Frontal cortex (tissue), 4 donors: ENCODE results near the gene INCENP. TPM values are rescaled to one million over a fixed set of nuclear protein-coding genes. Genes with fewer than 3 reads are reported as not detected.

Experiments used
- DNase-seq, 2 donors: peaks; one replicate each; pipeline ENCODE4 v3.0.0; 2012; ENCODE audit warnings: low spot score in 2 of 2
- FAIRE-seq: peaks from 2 replicates; lab custom pipeline; 2012; peaks lifted over from hg19 to GRCh38; lab: Jason Lieb, UNC
- total RNA-seq: library from RNA; depleted of rRNA; stranded (reverse); fragments of >200 nt; gene quantifications from one replicate; pipeline ENCODE4 v1.2.3, GENCODE V29; 2014
- donor health status: control.
- donor health status: control.
- donor health status: control.

INCENP gene
- total RNA-seq, 1 donor from 2014 or later = 22.0 TPM

DNA sequence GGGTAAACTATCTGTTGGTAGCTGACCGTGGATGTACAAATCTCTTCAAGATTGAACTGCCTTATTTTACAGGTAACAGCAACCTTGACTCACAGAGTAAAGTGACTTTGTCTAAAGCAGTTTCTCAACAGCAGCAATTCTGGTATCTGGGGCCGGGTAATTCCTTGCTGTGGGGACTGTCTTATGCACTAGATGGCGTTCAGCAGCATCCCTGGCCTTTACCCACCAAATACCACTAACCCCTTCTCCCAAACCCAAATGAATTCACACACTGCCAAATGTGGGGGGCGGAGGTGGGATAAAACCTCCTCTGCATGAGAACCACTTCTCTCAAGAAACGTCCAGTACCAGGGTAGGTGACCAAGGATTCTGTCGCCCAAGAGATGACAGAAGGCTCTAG, 1.7 kb upstream of the INCENP start:
- DNase-seq = no peak
- no peak for FAIRE-seq

DNA sequence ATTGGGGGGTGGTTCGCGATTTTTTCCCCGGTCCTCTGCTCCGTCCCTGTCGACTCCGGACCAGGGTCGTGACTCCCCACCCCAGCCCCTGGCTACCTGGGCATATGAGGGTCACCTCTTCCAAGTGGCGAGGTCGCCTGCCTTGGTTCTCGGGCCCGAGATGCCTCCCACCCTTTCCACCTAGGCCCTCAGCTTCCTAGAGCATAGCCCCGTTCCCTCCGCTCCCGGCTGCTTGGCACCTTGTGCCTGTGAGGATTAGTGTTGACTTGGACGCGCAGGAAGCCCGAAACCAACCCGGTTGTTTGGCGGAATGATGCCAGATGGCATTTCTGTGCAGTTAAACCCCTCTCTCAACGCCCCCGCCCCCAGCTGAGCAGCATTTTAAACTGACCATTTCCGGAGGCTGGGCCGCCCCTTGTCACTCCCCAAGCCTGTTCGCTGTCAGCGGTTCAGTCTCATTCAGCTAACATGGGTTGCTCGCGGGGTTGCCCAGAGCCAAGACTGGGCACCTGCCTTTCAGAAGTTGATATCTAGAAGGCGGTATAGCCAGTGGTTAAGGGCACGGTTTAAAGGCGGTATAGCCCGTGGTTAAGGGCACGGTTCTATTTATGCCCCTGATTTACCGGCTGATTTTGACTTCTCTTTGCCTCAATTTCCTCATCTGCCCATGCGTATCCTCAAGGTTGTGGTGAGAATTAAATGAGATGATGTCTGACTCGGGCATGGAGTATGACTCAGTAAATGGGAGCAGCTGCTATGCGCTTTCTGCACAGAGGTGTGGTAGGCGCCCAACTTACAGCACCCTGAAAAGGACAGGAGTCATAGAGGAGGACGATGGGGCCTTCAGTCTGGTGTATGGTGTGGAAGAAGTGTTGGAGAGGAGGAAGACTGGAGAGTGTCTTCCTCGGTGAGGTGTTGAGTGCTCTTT, 639 bp downstream of the INCENP start:
- FAIRE-seq (no peak), DNase-seq (peak in 1 of 2 donors; percentile 7)

DNA sequence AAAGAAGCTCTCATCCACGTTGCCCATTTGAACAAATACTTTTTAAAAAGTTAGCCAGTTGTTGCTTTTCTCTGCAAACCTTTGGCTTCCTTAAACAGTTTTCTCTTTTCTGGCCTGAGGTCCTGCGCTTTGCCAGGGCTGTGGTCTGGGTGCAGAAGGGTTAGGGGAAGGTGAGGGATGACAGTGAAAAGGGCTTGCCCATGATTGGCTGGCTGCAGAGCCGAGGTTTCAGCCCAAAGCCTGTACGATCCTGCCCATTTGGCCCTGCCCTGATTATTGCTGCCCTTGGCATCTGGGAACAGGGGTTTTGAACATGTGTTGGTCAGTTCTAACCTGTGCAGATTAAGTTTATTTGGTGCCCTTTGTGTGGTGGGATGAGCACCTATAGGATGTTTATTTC, 1.5 kb downstream of the INCENP start:
- DNase-seq (no peak), FAIRE-seq (no peak)

DNA sequence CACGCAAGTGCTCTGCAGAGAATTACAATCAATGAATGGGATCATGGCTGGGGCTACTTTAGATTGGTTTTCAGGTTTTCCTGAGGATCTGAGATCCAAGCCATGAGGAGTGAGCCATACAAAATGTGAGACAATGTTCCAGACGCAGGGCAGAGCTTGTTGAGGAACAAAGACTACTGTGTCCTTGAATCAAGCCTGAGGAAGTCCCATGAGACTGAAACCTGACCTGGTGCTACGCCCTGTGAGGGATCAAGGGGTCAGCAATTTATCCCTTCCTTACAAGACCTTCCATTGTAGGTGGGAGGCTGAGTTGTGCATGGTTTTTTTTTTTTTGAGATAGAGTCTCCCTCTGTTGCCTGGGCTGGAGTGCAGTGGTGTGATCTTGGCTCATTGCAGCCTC, 2.1 kb downstream of the INCENP start:
- FAIRE-seq = no peak

DNA sequence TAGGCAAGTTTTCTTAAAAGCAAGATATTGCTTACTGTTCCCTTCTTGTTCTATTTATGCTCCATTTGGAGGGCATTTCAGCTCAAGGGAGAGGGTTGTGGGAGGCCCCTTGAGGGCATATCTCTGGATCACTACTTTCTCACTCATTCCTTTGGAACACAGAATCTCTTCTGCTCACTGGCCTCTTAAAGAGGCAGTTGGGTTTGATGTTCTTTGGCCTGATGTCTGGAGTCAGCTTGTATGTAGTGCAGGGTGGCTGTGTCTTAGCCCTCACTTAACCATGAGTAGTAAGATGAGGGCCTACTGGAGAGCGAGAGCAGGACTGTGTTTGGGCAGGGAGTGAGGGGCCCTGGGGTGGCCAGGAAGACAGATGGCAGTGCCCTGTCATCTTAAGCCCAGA, 3.6 kb downstream of the INCENP start:
- DNase-seq (no peak), FAIRE-seq (no peak)

More for the DNA sequence above, 2.1 kb downstream of the INCENP start:
- DNase-seq = no peak

DNA sequence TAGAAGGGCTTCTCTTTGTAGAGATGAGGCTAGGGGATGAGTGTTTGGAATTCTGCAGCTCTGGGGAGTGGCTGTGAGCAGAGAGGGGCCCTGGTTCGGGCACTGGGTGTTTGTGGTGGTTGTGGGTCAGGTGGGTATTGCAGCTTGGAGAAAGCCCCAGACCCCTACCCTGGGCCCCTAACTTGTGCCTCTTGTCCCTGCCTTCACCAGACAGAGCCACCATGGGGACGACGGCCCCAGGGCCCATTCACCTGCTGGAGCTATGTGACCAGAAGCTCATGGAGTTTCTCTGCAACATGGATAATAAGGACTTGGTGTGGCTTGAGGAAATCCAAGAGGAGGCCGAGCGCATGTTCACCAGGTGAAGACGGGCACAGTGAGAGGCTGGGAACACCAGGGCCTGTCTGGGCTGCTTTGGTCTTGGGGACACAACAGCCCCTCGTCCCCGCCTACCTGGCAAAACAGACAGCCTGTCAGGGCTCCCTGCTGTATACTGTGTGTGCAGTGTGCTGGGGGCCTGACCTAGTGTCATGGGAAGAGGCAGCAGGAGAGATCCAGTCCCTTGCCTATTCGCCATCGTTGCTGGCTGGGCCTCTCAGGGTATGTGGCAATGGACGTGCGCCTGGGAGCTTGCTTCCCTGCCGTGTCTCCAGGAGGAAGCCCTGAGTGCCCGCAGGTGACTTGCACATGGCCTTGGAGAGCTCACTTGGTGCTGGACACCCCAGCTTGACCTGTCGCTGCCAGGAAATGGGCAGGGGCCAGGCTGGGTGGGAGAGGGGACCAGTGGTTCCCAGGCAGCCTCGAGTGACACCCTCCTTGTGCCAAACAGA, 4.3 kb downstream of the INCENP start:
- DNase-seq (no peak), FAIRE-seq (no peak)

DNA sequence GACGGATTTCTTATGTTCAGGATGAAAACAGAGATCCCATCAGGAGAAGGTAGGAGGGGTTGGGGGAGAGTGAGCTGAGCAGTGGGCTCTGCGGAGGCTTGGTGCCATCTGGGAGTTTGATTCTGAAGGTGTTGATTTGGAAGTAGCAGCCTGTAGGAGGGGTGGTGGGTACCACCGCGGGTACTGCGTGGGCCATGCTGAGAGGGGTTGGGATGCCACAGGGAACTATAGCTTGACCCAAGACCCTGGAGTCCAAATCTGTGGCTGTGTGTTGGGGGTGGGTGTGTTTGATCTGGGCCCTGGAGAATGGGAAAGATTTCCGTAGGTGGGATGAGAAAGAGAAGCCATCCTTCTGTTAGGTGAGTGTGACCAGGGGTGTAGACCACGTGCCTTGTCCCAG, 5.0 kb downstream of the INCENP start:
- DNase-seq (no peak), FAIRE-seq (no peak)

DNA sequence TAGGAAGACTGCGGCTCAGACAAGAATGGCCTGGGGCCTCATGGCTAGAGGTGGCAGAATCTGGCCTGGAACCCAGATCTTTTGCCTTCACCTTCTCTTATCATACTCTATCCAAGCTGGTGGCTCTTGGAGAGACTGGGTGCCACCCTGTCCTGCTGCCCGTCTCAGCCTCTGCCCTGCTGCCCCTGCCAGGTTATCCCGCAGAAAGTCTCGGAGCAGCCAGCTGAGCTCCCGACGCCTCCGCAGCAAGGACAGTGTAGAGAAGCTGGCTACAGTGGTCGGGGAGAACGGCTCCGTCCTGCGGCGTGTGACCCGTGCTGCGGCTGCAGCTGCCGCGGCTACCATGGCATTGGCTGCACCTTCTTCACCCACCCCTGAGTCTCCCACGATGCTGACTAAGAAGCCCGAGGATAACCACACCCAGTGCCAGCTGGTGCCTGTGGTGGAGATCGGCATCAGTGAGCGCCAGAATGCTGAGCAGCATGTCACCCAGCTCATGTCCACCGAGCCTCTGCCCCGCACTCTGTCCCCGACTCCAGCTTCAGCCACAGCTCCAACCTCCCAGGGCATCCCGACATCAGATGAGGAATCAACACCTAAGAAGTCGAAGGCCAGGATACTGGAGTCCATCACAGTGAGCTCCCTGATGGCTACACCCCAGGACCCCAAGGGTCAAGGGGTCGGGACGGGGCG, 5.9 kb downstream of the INCENP start:
- FAIRE-seq = no peak
- no peak for DNase-seq

DNA sequence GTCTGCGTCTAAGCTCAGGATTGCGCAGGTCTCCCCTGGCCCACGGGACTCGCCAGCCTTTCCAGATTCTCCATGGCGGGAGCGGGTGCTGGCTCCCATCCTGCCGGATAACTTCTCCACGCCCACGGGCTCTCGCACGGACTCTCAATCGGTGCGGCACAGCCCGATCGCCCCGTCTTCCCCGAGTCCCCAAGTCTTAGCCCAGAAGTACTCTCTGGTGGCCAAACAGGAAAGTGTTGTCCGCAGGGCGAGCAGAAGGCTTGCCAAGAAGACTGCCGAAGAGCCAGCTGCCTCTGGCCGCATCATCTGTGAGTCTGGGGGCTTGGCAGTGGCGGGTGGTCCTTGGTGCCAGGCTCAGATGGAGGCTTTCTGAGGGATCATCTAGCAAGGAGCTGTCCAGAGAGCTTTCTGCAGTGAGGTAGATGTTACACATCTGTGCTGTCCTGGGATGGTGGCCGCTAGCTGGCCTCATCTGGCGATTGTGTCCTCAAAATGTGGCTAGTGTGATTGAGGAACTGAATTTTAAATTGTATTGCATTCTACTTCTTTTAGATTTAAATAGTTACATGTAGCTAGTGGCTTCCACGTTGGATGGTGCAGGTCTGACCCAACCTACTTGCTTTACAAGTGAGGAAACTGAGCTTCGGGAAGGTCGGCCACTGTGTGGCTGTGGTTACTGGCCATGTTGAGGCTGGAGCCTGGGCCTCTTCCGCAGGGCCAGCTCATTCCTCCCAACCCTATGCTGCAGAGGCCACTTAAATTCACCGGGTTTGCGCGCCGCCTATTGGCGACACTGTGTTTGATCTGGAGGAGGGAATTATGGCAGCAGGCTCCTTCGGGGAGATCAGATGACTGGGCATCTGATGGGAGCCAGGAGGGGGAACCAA, 6.7 kb downstream of the INCENP start:
- DNase-seq (no peak), FAIRE-seq (no peak)

DNA sequence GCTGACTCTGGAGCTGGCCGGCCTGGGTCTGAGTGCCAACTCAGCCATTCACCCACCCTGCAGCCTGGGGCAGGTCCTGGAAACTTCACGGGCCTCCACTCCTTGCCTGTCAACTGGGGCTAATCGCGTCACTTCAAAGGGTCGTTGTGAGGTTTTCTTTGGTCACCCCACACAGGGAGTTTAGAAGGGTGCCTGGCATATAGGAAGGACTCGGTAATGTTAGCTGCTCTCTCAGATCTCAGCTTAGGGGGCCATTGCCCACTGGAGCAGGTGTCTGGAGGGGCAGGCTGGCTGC, 7.3 kb downstream of the INCENP start:
- FAIRE-seq = no peak
- no peak for DNase-seq

DNA sequence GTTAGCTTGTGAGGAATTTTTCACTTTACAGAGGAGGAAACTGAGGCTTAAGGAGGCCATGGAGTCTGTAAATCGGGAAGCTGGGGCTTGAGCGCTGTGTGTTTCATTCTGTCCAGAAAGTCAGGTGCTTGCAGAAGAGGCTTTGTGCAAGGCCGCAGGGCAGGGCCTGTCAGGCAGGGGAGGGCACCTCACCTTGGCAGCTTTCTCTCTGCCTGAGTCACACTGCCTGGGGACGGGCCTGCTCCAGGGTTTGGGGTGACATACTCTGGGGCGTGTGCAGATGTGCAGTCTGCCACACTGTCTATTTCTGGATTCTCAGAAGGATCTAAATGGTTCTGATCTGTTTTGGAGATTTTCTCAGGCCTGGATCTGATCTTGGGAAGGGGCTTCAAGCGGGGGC, 8.4 kb downstream of the INCENP start:
- FAIRE-seq = no peak

DNA sequence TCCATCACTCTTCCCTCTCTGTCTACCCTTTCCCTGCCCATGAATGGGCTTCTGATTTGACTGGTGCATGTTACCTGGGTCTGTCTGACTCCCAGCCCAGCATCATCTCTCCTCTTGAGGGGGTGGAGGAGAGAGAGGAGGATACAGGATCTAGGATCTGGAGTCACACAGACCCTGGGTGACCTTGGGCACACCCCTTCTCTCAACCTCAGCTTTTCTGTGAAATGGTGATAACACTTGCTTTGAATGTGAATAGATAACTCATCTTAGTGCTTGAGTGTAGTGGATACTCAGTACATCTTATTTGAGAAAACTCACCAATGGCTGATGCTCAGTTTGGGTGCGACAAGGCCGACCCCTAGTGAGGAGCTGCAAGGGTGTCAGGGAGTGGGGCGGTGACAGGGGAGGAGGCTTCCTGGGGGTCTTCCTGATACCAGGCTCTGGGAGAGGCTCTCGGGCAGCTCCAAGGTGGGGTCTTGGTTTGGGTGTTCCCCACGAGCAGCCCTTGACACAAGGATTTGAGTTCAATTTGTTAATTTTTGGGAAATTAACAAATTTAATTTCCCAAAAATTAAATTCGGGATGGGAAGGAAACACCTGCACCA, 9.0 kb downstream of the INCENP start:
- FAIRE-seq = no peak
- no peak for DNase-seq

More for the DNA sequence above, 8.4 kb downstream of the INCENP start:
- DNase-seq = no peak

DNA sequence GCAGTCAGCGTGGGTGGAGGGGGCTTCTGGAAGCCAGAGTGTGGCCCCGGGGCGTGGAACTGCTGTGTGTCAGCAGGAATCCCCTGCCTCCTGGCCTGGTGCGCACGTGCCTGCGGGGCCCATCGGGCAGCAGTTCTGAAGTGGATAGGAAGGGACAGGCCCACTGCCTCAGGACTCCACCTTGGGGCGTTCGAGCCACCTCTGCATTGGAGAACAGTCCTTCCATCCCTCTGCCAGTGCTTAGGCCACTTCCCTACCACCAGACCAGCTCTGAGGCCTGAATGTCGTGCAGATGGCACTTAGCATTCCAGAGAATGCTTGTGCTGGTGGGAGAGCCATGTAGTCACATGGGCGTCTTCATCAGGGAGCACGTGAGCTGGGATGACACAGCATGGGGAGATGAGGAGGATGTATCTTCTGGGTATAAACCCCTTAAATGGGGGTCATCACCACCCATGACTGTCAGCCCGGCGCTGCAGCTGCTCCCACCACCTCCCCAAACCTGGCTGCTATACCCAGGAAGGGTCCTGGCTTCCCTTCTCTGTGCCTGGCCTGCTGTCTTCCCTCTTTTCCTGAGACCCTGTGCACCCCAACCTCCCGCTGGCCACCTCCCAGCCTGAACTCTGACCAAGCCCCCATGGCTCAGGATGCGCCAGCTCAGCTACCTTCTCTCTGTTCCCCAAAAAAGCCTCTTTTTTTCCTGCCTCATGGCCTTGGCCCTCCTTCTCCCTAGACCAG, 9.7 kb downstream of the INCENP start:
- no peak for FAIRE-seq

DNA sequence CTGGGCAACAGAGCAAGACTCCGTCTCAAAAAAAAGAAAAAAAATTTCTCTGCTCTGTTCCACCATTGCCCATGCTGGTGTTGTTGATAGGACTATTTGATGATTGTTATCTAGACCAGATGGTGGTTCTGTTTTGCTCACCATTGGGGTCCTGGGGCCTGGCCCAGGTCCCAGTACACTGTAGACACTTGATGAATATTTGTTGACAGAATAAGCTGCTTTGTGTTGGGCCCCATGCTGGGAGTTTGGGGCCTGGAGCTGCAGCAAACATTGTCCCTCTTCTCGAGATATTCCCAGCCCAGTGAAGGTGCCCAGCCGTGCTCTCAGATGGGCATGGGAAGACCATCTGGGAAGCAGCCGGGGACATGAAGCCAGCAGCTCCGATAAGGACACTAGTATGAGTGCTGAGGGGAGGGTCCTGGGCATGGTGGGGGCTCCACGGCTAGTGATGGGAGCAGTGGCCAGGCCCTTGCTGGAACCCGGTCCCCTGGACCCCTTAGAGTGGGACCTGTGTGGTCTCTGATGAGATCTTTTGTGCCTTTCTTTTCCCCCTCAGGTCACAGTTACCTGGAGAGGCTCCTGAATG, 13.6 kb downstream of the INCENP start:
- no peak for FAIRE-seq

More for the DNA sequence above, 9.7 kb downstream of the INCENP start:
- DNase-seq = no peak

DNA sequence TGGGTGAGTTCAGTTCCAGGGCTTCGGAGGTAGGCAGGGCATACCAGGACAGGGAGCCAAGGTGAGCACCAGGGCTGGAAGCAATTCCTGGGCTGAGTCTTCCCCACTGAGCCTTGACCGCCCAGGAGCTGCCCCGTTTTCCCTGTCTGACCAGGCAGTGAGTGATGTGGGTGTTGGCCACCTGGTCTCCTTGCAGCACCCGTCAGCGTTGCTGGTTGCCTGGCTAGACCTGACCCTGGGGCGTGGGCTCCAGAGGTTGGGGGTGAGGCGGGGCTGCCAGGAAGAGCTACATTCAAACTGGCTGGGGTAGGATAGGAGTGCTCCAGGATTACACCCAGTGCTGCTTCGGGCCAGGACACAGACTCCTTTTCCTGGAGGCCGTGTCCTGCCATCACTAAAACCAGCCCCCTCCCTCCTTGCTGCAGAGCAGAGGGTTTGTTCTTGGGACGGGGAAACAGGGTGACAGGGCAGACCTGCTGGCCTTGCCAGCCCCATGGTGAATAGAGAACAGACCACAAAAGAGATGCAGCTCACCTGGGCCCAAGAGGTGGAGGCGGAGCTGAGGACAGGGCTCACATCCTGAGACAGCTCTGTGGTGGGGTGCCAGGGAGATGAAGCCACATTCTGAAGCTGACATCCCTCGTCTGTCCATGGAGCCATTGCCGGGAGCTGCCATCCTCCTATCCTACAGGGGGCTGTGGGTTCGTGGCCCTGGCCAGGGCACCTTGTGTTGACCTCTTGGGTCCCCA, 14.2 kb downstream of the INCENP start:
- DNase-seq (no peak), FAIRE-seq (no peak)

More for the DNA sequence above, 13.6 kb downstream of the INCENP start:
- DNase-seq = no peak

DNA sequence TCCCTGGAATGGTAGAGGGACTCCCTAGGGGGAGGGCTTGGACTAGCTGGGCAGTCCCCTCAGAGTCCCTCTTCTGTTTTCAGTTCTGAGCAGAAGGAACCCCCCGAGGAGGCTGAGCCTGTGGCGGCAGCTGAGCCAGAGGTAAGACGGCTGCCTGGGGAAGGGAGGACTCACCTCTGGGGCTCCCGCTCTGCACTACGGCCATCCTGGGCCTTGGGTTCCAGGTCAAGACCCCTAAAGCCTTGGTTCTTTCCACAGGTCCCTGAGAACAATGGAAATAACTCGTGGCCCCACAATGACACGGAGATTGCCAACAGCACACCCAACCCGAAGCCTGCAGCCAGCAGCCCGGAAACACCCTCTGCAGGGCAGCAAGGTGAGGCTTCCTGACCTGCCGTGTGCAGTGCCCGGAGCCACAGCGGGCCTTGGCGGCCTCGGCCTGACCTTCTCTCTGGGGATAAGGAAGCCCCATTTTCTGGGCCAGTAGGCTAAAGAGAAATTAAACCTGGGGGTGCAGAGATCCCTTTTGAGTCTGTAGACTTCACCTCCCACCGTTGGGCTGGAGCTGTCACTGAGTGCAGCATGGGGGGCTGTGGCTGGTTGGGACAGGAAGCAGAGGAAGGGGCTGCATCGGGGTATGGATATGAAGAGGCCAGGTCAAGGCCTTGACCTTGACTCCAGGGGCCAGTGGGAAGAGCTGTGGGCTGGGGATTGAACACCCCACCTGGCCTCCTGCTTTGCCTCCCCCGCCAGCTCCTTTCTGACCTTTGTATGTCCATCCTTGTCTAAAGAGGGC, 15.0 kb downstream of the INCENP start:
- no peak for DNase-seq

More for the DNA sequence above, 15.0 kb downstream of the INCENP start:
- no peak for FAIRE-seq
